ENCODE data around the gene HSD17B14.

DNA sequence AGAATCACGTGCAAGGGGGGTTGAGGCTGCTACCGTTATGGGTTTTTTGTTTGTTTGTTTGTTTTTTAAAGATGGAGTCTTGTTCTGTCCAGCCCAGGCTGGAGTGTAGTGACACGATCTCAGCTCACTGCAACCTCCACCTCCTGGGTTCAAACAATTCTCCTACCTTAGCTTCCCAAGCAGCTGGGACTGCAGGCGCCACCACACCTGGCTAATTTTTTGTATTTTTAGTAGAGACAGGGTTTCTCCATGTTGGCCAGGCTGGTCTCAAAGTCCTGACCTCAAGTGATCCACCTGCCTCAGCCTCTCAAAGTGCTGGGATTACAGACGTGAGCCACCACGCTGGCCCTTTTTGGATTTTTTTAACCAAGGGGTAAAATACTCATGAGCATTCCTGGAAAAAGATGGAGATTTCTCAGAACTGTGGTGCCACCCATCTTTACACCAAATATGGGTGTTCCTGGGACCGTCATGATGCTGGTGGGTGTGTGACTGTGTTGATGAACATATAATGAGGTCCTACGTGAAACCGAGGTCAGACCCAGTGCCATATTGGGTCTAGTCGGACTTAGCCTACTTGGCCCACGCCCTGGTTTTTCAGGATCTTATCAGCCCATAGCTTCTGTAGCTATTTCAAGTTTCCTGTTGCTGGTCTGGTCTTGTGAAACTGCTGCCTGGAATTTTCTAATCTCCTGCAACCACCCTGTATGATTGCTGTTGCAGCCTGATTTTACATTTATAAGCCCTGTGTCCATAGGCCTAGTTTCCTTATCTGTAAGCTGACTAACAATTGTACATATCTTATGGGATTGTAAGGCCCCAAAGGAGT lies 42.1 kb upstream of the HSD17B14 start:
- TF ChIP-seq, protein P1, sequence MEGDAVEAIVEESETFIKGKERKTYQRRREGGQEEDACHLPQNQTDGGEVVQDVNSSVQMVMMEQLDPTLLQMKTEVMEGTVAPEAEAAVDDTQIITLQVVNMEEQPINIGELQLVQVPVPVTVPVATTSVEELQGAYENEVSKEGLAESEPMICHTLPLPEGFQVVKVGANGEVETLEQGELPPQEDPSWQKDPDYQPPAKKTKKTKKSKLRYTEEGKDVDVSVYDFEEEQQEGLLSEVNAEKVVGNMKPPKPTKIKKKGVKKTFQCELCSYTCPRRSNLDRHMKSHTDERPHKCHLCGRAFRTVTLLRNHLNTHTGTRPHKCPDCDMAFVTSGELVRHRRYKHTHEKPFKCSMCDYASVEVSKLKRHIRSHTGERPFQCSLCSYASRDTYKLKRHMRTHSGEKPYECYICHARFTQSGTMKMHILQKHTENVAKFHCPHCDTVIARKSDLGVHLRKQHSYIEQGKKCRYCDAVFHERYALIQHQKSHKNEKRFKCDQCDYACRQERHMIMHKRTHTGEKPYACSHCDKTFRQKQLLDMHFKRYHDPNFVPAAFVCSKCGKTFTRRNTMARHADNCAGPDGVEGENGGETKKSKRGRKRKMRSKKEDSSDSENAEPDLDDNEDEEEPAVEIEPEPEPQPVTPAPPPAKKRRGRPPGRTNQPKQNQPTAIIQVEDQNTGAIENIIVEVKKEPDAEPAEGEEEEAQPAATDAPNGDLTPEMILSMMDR (IDR thresholded peaks at IDR 0.05) = no peak
- no peak for TF ChIP-seq POLR2A (IDR thresholded peaks at IDR 0.05)

All from stomach (tissue), 4 donors.